ENCODE results near the gene FBXL4. TPM values are rescaled to one million over a fixed set of nuclear protein-coding genes. Genes with fewer than 3 reads are reported as not detected.

FBXL4 gene
- polyA plus RNA-seq, 1 donor (not counting 4 experiments of a cell fraction or from before 2014, with no cell fraction given), result 19.9 TPM

DNA sequence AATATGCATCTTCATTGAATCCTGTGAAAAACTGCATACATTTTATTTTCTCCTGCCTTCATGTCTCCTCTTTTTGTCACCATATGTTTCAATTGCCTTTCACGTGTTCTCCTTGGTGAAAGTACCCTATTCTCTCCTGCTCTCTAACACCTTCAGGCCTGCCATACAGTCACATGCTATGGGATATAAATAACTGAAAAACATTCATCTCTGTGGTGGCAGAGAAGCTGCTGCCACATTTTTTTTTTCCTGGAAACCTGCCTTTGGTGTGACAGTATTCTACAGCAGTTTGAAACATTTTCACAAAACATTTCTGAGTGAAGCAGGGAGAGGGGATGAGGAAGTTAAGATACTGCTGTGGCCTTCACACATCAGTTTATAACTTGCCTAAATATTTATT lies 44.8 kb upstream of the FBXL4 start:
- Histone ChIP-seq H3K9ac (ENCODE audit: control insufficient read depth, extremely low read depth, insufficient read depth, low read length) (no peak overlapping the region), H3K36me3 (ENCODE audit: control insufficient read depth in 2 of 2, extremely low read depth in 1 of 2, insufficient read depth in 2 of 2, low read length in 2 of 2) (no peaks in the 10 kb centered on the region), H2AFZ (ENCODE audit: control insufficient read depth, low read length) (no peak overlapping the region), H3K4me2 (ENCODE audit: control insufficient read depth, extremely low read depth, insufficient read depth, low read depth, low read length) (no peak overlapping the region), H3K27me3 (ENCODE audit: control insufficient read depth, extremely low read depth, insufficient read depth, low read length) (no peaks in the 10 kb centered on the region), H3K27ac (ENCODE audit: control insufficient read depth, insufficient read depth, low read length) (no peak overlapping the region), H3K4me3 (ENCODE audit: control insufficient read depth in 2 of 3, extremely low read depth in 1 of 3, insufficient read depth in 2 of 3, low read depth in 1 of 3, low read length in 3 of 3) (no peak overlapping the region), H3K9me3 (ENCODE audit: control insufficient read depth, low read depth, low read length) (no peaks in the 10 kb centered on the region), H3K4me1 (ENCODE audit: control insufficient read depth, extremely low read depth, insufficient read depth, low read length) (no peaks in the 10 kb centered on the region), H3K9me1 (ENCODE audit: control insufficient read depth, extremely low read depth, insufficient read depth, low read length) (no peaks in the 10 kb centered on the region), H3K79me2 (ENCODE audit: control insufficient read depth, insufficient read depth, low read length) (no peaks in the 10 kb centered on the region), H4K20me1 (ENCODE audit: control insufficient read depth, extremely low read depth, insufficient read depth, low read length) (no peaks in the 10 kb centered on the region)
- DNase-seq (ENCODE audit: low read depth, low spot score) (no peak), FAIRE-seq (no peak)
- TF ChIP-seq, protein P1, sequence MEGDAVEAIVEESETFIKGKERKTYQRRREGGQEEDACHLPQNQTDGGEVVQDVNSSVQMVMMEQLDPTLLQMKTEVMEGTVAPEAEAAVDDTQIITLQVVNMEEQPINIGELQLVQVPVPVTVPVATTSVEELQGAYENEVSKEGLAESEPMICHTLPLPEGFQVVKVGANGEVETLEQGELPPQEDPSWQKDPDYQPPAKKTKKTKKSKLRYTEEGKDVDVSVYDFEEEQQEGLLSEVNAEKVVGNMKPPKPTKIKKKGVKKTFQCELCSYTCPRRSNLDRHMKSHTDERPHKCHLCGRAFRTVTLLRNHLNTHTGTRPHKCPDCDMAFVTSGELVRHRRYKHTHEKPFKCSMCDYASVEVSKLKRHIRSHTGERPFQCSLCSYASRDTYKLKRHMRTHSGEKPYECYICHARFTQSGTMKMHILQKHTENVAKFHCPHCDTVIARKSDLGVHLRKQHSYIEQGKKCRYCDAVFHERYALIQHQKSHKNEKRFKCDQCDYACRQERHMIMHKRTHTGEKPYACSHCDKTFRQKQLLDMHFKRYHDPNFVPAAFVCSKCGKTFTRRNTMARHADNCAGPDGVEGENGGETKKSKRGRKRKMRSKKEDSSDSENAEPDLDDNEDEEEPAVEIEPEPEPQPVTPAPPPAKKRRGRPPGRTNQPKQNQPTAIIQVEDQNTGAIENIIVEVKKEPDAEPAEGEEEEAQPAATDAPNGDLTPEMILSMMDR (optimal IDR thresholded peaks at IDR 0.05 in 1 of 3, IDR thresholded peaks at IDR 0.05 in 1 of 3, conservative IDR thresholded peaks at IDR 0.05 in 1 of 3; ENCODE audit: extremely low read depth in 1 of 3, insufficient read depth in 2 of 3, low read length in 3 of 3), result no peak
- no peak for TF ChIP-seq EZH2 (IDR thresholded peaks at IDR 0.05; ENCODE audit: low read length)
- dilution Hi-C loops (cut with MboI; ENCODE audit: extremely low pct_ligation_motif_present, low sequenced_read_pairs), result no loop called here

DNA sequence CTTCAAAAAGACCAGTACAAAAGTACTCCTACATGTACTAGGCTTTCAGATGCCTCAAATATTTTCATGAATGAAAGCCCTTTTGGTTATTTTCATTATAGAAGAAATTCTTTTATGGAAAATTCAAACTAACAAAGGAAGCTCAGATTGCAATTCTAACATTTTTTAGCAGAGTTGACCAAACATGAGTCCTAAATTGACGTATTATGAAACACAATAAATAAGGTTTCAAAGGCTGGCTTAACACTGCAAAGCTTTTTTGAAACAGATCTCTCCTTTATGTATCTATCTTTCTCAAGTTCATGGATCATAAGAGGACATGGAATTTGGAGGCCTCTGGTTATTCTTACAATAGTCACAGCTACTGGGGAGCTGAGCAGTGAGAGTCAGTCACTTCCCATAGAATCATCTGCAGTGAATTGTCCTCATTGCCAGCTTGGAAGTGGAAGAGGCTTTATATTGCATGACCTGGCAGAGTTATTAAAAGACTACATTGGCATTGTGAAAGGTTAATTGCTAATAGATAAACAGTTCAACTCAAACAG lies 38.4 kb upstream of the FBXL4 start:
- no peaks in the 10 kb centered on the region for H3K27me3 ChIP-seq (ENCODE audit: control insufficient read depth, extremely low read depth, insufficient read depth, low read length)
- H3K36me3 ChIP-seq (ENCODE audit: control insufficient read depth in 2 of 2, extremely low read depth in 1 of 2, insufficient read depth in 2 of 2, low read length in 2 of 2), result no peaks in the 10 kb centered on the region
- H3K9me3 ChIP-seq (ENCODE audit: control insufficient read depth, low read depth, low read length), result no peaks in the 10 kb centered on the region
- H3K79me2 ChIP-seq (ENCODE audit: control insufficient read depth, insufficient read depth, low read length), result no peaks in the 10 kb centered on the region
- DNase-seq (ENCODE audit: low read depth, low spot score), result no peak
- H3K4me3 ChIP-seq (ENCODE audit: control insufficient read depth in 2 of 3, extremely low read depth in 1 of 3, insufficient read depth in 2 of 3, low read depth in 1 of 3, low read length in 3 of 3), result no peak overlapping the region
- no peak overlapping the region for H3K27ac ChIP-seq (ENCODE audit: control insufficient read depth, insufficient read depth, low read length)
- no peaks in the 10 kb centered on the region for H3K4me1 ChIP-seq (ENCODE audit: control insufficient read depth, extremely low read depth, insufficient read depth, low read length)
- no peak for FAIRE-seq
- dilution Hi-C loops (cut with MboI; ENCODE audit: extremely low pct_ligation_motif_present, low sequenced_read_pairs), result no loop called here
- no peak overlapping the region for H3K4me2 ChIP-seq (ENCODE audit: control insufficient read depth, extremely low read depth, insufficient read depth, low read depth, low read length)
- no peaks in the 10 kb centered on the region for H4K20me1 ChIP-seq (ENCODE audit: control insufficient read depth, extremely low read depth, insufficient read depth, low read length)
- H2AFZ ChIP-seq (ENCODE audit: control insufficient read depth, low read length), result no peak overlapping the region
- no peak for TF ChIP-seq EZH2 (IDR thresholded peaks at IDR 0.05; ENCODE audit: low read length)
- TF ChIP-seq, protein P1 (optimal IDR thresholded peaks at IDR 0.05 in 1 of 3, IDR thresholded peaks at IDR 0.05 in 1 of 3, conservative IDR thresholded peaks at IDR 0.05 in 1 of 3; ENCODE audit: extremely low read depth in 1 of 3, insufficient read depth in 2 of 3, low read length in 3 of 3), result no peak
- H3K9ac ChIP-seq (ENCODE audit: control insufficient read depth, extremely low read depth, insufficient read depth, low read length), result no peak overlapping the region
- no peaks in the 10 kb centered on the region for H3K9me1 ChIP-seq (ENCODE audit: control insufficient read depth, extremely low read depth, insufficient read depth, low read length)
